Left lung (tissue), 10 donors: Measurements from ENCODE around the gene C4BPA. TPM values are rescaled to one million over a fixed set of nuclear protein-coding genes. Genes with fewer than 3 reads are reported as not detected.

Source experiments
- ATAC-seq: fragments of 200-7000 bp; cut with Tn5 transposase; one replicate; pipeline ENCODE4 v1.9.1; 2020; ENCODE audit warnings: moderate library complexity
- DNase-seq, 4 donors: peaks; one replicate each; pipeline ENCODE4 v3.0.0-alpha.2; 2013 to 2020
- H3K27ac ChIP-seq, 2 donors: fragments of 200-600 bp; sonication (generic) in 1 of 2; one replicate each; pipeline versions ENCODE4 v1.5.0 to v1.8.0; 2020 to 2021
- H3K27me3 ChIP-seq, 2 donors: fragments of 200-600 bp; sonication (generic) in 1 of 2; one replicate each; pipeline versions ENCODE4 v1.5.0 to v1.8.0; 2020 to 2021
- H3K36me3 ChIP-seq, 2 donors: fragments of 200-600 bp; sonication (generic) in 1 of 2; one replicate each; pipeline versions ENCODE4 v1.5.0 to v1.8.0; 2020 to 2021
- H3K4me1 ChIP-seq, 2 donors: fragments of 200-600 bp; one replicate each; pipeline ENCODE4 v1.8.0; 2021
- H3K4me3 ChIP-seq, 2 donors: fragments of 200-600 bp; sonication (generic) in 1 of 2; one replicate each; pipeline versions ENCODE4 v1.5.0 to v1.8.0; 2020 to 2021; ENCODE audit warnings: mild to moderate bottlenecking in 1 of 2
- H3K9me3 ChIP-seq, 2 donors: fragments of 200-600 bp; sonication (generic) in 1 of 2; one replicate each; pipeline versions ENCODE4 v1.5.0 to v1.8.0; 2020 to 2021
- intact Hi-C, 2 donors: fragments of 100-400 bp; cut with DNase I; formaldehyde crosslinking; loops; one replicate each; pipeline versions ENCODE4 v1.11.2 to v1.14.2; 2022
- polyA plus RNA-seq, 6 donors: library from polyadenylated mRNA; unstranded; fragments of 120-200 nt; gene quantifications; one replicate each; pipeline ENCODE4 v1.2.1, GENCODE V29; 2013; ENCODE audit not compliant: insufficient read length in 6 of 6
- total RNA-seq, 2 donors: library from RNA; stranded (reverse); fragmentation: NEBNext Ultra II Directional; extraction: Animal tissue kit (Norgen Biotek cat#: 25700); gene quantifications; one replicate each; pipeline ENCODE4 v1.2.1, GENCODE V29; 2021
- TF ChIP-seq, protein P1 (sequence below), 2 donors: fragments of 200-600 bp; sonication (generic) in 1 of 2; IDR thresholded peaks; one replicate each; pipeline versions ENCODE4 v1.5.0 to v1.8.0; 2021; ENCODE audit warnings: antibody characterized with exemption in 2 of 2
- donor health status: DM: no; HTN: yes; CAD: no.
- donor health status: DM: no; HTN: no; CAD: no.

The C4BPA gene
- total and polyA plus RNA-seq, 8 donors = 0.31 to 32.1 (median 0.64) TPM

DNA sequence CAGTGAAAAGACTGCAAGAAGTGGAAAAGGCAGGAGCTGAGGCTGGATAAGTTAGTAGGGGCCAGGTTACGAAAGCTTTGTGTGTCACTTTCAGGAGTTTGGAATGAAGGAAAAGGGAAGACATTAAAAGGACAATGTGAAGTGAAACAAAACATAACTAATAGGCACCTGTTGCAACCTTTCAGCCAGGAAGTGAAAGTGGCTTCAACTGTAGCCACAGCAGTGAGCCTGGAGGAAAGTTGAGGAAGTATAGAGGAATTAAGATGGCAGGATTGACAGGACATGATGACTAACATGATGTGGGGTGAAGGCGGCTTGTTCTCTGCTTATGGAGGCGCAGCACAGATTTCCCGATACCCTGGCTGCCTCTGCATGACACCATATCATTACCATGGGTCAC lies 68.9 kb downstream of the C4BPA start:
- TF ChIP-seq, protein P1, sequence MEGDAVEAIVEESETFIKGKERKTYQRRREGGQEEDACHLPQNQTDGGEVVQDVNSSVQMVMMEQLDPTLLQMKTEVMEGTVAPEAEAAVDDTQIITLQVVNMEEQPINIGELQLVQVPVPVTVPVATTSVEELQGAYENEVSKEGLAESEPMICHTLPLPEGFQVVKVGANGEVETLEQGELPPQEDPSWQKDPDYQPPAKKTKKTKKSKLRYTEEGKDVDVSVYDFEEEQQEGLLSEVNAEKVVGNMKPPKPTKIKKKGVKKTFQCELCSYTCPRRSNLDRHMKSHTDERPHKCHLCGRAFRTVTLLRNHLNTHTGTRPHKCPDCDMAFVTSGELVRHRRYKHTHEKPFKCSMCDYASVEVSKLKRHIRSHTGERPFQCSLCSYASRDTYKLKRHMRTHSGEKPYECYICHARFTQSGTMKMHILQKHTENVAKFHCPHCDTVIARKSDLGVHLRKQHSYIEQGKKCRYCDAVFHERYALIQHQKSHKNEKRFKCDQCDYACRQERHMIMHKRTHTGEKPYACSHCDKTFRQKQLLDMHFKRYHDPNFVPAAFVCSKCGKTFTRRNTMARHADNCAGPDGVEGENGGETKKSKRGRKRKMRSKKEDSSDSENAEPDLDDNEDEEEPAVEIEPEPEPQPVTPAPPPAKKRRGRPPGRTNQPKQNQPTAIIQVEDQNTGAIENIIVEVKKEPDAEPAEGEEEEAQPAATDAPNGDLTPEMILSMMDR (IDR thresholded peaks at IDR 0.05) = no peak
- Histone ChIP-seq H3K4me3 (no peak overlapping the region), H3K36me3 (no peaks in the 10 kb centered on the region), H3K4me1 (peaks cover 0 to 9% of the 10 kb centered on the region in 2 donors), H3K9me3 (no peaks in the 10 kb centered on the region), H3K27me3 (no peaks in the 10 kb centered on the region), H3K27ac (peak overlapping the region in 1 of 2 donors; percentile 59)
- ATAC-seq (peak; percentile 46), DNase-seq (peak in 1 of 4 donors; percentile 33)
- intact Hi-C loops = no loop called here

DNA sequence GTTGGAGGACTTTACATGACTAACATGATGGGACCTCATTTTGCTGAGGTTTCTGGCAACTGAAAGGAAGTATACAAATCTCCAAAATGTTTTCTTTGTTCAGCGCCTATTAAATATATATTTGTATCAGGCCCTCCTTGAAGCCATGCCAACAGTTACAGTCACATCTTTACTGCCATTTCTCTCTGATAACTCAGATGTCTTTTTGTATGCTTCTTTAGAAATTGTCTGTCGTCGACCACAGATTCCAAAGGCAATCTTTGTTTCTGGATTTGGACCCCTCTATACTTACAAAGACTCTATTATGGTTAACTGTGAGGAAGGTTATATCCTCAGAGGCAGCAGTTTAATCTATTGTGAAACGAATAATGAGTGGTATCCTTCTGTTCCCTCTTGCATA lies 69.4 kb downstream of the C4BPA start:
- H3K4me1 ChIP-seq = peaks cover 0 to 9% of the 10 kb centered on the region in 2 donors
- H3K36me3 ChIP-seq = no peaks in the 10 kb centered on the region
- no peaks in the 10 kb centered on the region for H3K27me3 ChIP-seq
- TF ChIP-seq, protein P1 (IDR thresholded peaks at IDR 0.05) = no peak
- no peak overlapping the region for H3K27ac ChIP-seq
- intact Hi-C loops = no loop called here
- DNase-seq (no peak), ATAC-seq (no peak)
- H3K4me3 ChIP-seq = no peak overlapping the region
- H3K9me3 ChIP-seq = no peaks in the 10 kb centered on the region

GRCh38 chr1:207174913-207175312 lies 70.9 kb downstream of the C4BPA start:
- no peak for DNase-seq
- H3K36me3 ChIP-seq = no peaks in the 10 kb centered on the region
- ATAC-seq = no peak
- H3K4me1 ChIP-seq = peaks cover 0 to 9% of the 10 kb centered on the region in 2 donors
- no peaks in the 10 kb centered on the region for H3K27me3 ChIP-seq
- TF ChIP-seq, protein P1 (IDR thresholded peaks at IDR 0.05) = no peak
- H3K27ac ChIP-seq = no peak overlapping the region
- H3K9me3 ChIP-seq = no peaks in the 10 kb centered on the region
- intact Hi-C loops = no loop called here
- H3K4me3 ChIP-seq = no peak overlapping the region

DNA sequence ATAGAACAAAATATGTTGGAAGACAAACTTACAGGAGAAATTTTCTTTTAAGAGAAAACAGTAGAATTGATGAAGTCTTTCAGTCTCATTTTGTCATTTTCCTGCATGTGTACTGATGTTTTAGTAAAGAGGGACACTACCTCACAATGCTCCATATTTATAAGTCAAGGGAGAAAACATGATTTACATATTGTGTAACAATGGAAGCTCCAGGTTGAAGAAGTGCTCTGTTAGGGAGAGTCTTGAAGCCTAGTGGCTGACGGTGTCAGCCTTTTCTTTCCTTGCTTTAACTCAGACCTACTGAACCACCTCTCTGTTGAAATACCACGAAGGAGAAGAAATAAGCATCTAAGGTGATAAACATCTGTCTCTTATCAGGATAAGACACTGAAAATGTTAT lies 75.0 kb downstream of the C4BPA start:
- ATAC-seq = no peak
- TF ChIP-seq, protein P1 (IDR thresholded peaks at IDR 0.05) = no peak

GRCh38 chr1:207181847-207182246 lies 77.8 kb downstream of the C4BPA start:
- intact Hi-C loops = no loop called here
- no peak overlapping the region for H3K27ac ChIP-seq
- DNase-seq = no peak
- H3K4me1 ChIP-seq = no peaks in the 10 kb centered on the region
- H3K4me3 ChIP-seq = no peak overlapping the region
- no peaks in the 10 kb centered on the region for H3K9me3 ChIP-seq
- no peaks in the 10 kb centered on the region for H3K27me3 ChIP-seq
- TF ChIP-seq, protein P1 (IDR thresholded peaks at IDR 0.05) = no peak
- no peaks in the 10 kb centered on the region for H3K36me3 ChIP-seq
- ATAC-seq = peak; percentile 52

More for the DNA sequence above, 75.0 kb downstream of the C4BPA start:
- no peak for DNase-seq
- Histone ChIP-seq H3K9me3 (no peaks in the 10 kb centered on the region), H3K27ac (no peak overlapping the region), H3K27me3 (no peaks in the 10 kb centered on the region), H3K4me1 (no peaks in the 10 kb centered on the region), H3K36me3 (no peaks in the 10 kb centered on the region), H3K4me3 (no peak overlapping the region)
- intact Hi-C loops = no loop called here
